GM08714 (cell line): ENCODE measurements around the gene RBMX2.
"Not testable (repeated sequence)": the region's sequence is repeated elsewhere in the genome, so short reads cannot be mapped to it uniquely, and the experiment has no call there.

Source experiments
- H3K4me3 ChIP-seq: fragments of 200-500 bp; sonication (Bioruptor generic); 2 replicates; pipeline ENCODE4 v1.5.1; 2014; ENCODE audit warnings: mild to moderate bottlenecking, low read length, inconsistent platforms
- ZNF274 ChIP-seq: IDR thresholded peaks from 2 replicates; pipeline ENCODE4 v1.6.1; 2012; ENCODE audit warnings: mild to moderate bottlenecking, low read depth, low read length

Gene RBMX2

GRCh38 chrX:130426531-130426930 is 24.7 kb downstream of the RBMX2 start:
- TF ChIP-seq ZNF274: no peak
- H3K4me3 ChIP-seq: no peak overlapping the region

DNA sequence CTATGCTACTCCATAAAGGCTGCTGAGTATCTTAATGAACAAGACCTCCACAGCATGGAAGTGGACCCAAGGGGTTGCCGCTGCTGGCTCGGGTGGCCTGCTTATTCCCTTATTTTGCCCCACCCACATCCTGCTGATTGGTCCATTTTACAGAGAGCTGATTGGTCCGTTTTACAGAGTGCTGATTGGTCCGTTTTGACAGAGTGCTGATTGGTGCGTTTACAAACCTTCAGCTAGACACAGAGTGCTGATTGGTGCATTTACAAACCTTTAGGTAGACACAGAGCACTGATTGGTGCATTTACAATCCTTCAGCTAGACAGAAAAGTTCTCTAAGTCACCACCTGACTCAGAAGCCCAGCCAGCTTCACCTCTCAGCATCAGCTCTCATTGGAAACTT is 27.4 kb downstream of the RBMX2 start:
- H3K4me3 ChIP-seq: not testable (repeated sequence)

DNA sequence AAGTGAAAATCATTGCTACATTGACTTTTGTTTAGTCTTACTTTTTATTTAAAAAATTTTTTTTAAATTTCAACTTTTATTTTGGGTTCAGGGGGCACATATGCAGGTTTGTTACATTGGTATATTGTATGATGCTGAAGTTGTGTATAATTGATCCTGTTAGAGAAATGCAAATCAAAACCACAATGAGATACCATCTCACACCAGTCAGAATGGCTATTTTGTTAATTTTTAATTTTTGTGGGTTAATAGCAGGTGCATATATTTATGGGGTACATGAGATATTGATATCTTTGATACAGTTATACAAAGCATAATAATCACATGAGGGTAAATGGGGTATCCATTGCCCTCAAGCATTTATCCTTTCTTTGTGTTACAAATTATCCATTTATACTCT is 34.1 kb downstream of the RBMX2 start:
- H3K4me3 ChIP-seq: no peak overlapping the region
- TF ChIP-seq ZNF274: no peak

GRCh38 chrX:130437996-130438395 is 36.2 kb downstream of the RBMX2 start:
- not testable (repeated sequence) for H3K4me3 ChIP-seq

- H3K4me3 ChIP-seq: no peak overlapping the region
- no peak for TF ChIP-seq ZNF274
These were observed 42.1 kb downstream of the RBMX2 start for GRCh38 chrX:130443875-130444274.

DNA sequence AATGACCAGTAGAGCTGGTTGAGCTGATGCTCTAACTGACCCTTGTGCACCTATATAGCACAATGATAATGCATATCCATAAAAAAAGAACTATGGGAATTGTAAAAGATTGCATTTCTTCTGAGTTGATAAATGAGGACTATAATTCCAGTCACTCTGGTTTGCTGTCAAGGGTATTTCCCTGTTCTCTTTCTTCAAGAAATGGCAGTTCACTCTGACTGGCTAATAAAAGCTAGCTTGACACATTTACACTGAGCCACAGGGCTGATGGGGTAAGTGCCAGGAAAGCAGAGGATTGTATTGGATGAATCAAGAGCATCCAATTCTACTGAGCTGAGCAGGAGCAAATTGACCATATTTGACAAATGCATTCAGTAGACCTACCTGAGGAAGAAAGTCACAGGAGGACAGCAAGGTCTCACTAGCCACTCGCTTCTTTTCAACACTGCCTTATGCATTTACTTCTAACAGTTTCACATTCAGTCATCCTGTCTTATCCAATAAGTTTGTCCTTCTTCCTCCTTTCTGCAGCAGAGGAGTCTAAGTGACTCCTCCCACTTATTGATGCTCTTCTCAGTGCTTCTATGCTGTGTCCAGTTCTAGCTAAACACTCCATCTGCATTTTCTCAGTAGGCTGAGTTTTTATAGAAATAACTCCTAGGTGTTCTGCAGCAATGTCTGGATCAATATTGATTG is 43.0 kb downstream of the RBMX2 start:
- H3K4me3 ChIP-seq: no peak overlapping the region
- TF ChIP-seq ZNF274: no peak

DNA sequence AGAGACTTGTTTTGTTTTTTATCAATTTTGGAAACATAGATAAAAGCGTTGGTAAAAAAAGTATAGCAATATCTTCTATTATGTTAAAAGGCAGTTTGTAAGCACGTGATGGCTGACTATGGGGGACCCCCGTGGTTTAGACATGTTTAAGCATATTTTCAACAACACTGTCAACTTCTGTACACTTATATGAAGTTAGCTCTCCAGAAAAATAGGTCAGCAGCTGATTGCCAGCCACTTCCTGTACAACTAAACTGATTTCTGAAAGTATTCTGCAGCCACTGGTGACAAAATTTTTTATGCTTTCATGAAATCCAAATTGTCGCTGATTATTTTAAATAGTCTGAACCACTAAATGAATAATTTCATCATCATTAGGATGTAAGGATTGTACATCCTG is 45.2 kb downstream of the RBMX2 start:
- no peak overlapping the region for H3K4me3 ChIP-seq
- no peak for TF ChIP-seq ZNF274
